ENCODE results near the gene GK. TPM values are rescaled to one million over a fixed set of nuclear protein-coding genes. Genes with fewer than 3 reads are reported as not detected.
A peak's percentile ranks its signal among the peaks of the same experiment; 100 is the strongest.

GK gene
- total RNA-seq, 1 experiment from 2014 or later = 7.5 TPM

DNA sequence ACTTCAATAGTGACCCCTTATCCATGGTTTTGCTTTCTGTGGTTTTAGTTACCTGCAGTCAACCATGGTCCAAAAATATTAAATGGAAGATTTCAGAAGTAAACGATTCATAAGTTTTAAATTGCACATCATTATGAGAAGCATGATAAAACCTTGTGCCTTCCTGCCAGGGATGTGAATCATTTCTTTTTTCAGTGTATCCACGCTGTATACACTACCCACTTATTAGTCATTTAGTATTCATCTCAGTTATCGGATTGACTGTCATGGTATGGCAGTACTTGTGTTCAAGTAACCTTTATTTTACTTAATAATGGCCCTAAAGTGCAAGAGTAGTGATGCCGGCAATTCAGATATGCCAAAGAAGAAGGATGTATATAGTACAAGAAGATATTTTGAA, 38.0 kb upstream of the GK start:
- no peaks in the 10 kb centered on the region for H3K36me3 Mint-ChIP-seq
- CTCF ChIA-PET = no interaction called here
- no peak overlapping the region for H3K4me3 Mint-ChIP-seq
- TF ChIP-seq ZNF671 (CRISPR knock-in tag; IDR thresholded peaks at IDR 0.05) = no peak
- no peak for TF ChIP-seq ZNF416 (CRISPR knock-in tag; IDR thresholded peaks at IDR 0.05)
- ATAC-seq (no peak), DNase-seq (ENCODE audit: low spot score) (no peak)
- H3K27ac Mint-ChIP-seq = no peak overlapping the region
- POLR2A ChIA-PET = no interaction called here
- H3K4me1 Mint-ChIP-seq = peaks cover 14% of the 10 kb centered on the region
- H3K9me3 Mint-ChIP-seq = 0 out of 2 replicates have a peak, but pooled peaks cover 7% of the 10 kb centered on the region
- H3K27me3 Mint-ChIP-seq (ENCODE audit: low read depth) = no peaks in the 10 kb centered on the region

DNA sequence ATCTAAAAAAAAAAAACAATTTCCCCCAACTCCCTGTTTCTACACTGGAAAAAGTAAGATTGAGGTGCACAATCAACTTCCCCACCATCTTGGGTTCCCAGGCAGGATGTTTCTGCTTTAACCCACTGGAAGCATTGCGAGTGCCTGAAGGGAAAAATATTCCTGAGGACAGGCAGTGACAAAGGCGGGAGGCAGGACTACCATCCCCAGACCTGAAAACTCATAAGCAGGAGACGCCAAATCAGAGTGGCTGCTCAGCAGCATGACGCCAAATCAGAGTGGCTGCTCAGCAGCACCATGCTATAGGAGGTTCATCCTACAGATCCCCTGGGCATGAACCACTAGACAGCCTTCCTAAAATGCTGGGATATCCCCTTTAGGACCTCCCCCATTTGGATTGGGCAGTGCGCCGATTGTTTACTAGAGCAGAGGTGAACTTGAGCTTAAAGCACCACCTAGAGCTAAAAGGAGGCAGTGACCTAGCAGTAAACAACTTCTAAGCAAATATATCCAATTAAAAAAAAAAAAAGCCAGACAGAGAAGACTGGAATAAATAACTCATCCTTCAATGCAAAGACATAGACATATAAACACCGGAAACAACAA, 35.0 kb upstream of the GK start:
- H3K4me1 Mint-ChIP-seq = peaks cover 10% of the 10 kb centered on the region
- POLR2A ChIA-PET = no interaction called here
- ATAC-seq (peak; percentile 94), DNase-seq (ENCODE audit: low spot score) (peak; percentile 16)
- peaks cover 8% of the 10 kb centered on the region for H3K36me3 Mint-ChIP-seq
- peaks cover 14% of the 10 kb centered on the region for H3K9me3 Mint-ChIP-seq
- no peak overlapping the region for H3K27ac Mint-ChIP-seq
- TF ChIP-seq NFATC4 (CRISPR knock-in tag; IDR thresholded peaks at IDR 0.05) (no peak), TEAD1 (CRISPR knock-in tag; IDR thresholded peaks at IDR 0.05) (no peak)
- CTCF ChIA-PET = interaction anchor here (0.9 to 1.3 kb wide), 3 partner anchors 17 to 94 kb away, joined by 3 to 6 read pairs (median 4); no protein-coding TSS in a partner anchor
- no peak overlapping the region for H3K4me3 Mint-ChIP-seq
- H3K27me3 Mint-ChIP-seq (ENCODE audit: low read depth) = no peaks in the 10 kb centered on the region

- H3K9me3 Mint-ChIP-seq = peaks cover 22% of the 10 kb centered on the region
- TF ChIP-seq SP1 (CRISPR knock-in tag; conservative IDR thresholded peaks at IDR 0.05) (no peak), HMGA2 (CRISPR knock-in tag; IDR thresholded peaks at IDR 0.05) (no peak), ZBTB21 (CRISPR knock-in tag; IDR thresholded peaks at IDR 0.05; ENCODE audit: borderline replicate concordance) (no peak), STAT6 (CRISPR knock-in tag; conservative IDR thresholded peaks at IDR 0.05; ENCODE audit: low read depth) (no peak), GABPB1 (CRISPR knock-in tag; IDR thresholded peaks at IDR 0.05) (no peak), CREM (CRISPR knock-in tag; IDR thresholded peaks at IDR 0.05) (no peak), GRHL2 (CRISPR knock-in tag; IDR thresholded peaks at IDR 0.05; ENCODE audit: insufficient replicate concordance, severe bottlenecking) (no peak), TEAD1 (CRISPR knock-in tag; IDR thresholded peaks at IDR 0.05) (no peak)
- TF ChIP-seq, protein P1, sequence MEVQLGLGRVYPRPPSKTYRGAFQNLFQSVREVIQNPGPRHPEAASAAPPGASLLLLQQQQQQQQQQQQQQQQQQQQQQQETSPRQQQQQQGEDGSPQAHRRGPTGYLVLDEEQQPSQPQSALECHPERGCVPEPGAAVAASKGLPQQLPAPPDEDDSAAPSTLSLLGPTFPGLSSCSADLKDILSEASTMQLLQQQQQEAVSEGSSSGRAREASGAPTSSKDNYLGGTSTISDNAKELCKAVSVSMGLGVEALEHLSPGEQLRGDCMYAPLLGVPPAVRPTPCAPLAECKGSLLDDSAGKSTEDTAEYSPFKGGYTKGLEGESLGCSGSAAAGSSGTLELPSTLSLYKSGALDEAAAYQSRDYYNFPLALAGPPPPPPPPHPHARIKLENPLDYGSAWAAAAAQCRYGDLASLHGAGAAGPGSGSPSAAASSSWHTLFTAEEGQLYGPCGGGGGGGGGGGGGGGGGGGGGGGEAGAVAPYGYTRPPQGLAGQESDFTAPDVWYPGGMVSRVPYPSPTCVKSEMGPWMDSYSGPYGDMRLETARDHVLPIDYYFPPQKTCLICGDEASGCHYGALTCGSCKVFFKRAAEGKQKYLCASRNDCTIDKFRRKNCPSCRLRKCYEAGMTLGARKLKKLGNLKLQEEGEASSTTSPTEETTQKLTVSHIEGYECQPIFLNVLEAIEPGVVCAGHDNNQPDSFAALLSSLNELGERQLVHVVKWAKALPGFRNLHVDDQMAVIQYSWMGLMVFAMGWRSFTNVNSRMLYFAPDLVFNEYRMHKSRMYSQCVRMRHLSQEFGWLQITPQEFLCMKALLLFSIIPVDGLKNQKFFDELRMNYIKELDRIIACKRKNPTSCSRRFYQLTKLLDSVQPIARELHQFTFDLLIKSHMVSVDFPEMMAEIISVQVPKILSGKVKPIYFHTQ (CRISPR knock-in tag; IDR thresholded peaks at IDR 0.05) = no peak
- TF ChIP-seq, protein P2, sequence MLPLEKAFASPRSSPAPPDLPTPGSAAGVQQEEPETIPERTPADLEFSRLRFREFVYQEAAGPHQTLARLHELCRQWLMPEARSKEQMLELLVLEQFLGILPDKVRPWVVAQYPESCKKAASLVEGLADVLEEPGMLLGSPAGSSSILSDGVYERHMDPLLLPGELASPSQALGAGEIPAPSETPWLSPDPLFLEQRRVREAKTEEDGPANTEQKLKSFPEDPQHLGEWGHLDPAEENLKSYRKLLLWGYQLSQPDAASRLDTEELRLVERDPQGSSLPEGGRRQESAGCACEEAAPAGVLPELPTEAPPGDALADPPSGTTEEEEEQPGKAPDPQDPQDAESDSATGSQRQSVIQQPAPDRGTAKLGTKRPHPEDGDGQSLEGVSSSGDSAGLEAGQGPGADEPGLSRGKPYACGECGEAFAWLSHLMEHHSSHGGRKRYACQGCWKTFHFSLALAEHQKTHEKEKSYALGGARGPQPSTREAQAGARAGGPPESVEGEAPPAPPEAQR (CRISPR knock-in tag; IDR thresholded peaks at IDR 0.05) = no peak
- TF ChIP-seq, protein P3, sequence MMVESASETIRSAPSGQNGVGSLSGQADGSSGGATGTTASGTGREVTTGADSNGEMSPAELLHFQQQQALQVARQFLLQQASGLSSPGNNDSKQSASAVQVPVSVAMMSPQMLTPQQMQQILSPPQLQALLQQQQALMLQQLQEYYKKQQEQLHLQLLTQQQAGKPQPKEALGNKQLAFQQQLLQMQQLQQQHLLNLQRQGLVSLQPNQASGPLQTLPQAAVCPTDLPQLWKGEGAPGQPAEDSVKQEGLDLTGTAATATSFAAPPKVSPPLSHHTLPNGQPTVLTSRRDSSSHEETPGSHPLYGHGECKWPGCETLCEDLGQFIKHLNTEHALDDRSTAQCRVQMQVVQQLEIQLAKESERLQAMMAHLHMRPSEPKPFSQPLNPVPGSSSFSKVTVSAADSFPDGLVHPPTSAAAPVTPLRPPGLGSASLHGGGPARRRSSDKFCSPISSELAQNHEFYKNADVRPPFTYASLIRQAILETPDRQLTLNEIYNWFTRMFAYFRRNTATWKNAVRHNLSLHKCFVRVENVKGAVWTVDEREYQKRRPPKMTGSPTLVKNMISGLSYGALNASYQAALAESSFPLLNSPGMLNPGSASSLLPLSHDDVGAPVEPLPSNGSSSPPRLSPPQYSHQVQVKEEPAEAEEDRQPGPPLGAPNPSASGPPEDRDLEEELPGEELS (CRISPR knock-in tag; IDR thresholded peaks at IDR 0.05) = no peak
- ATAC-seq = no peak
- no peak overlapping the region for H3K27ac Mint-ChIP-seq
- peaks cover 10% of the 10 kb centered on the region for H3K4me1 Mint-ChIP-seq
- H3K27me3 Mint-ChIP-seq (ENCODE audit: low read depth) = no peaks in the 10 kb centered on the region
- H3K4me3 Mint-ChIP-seq = no peak overlapping the region
- no peak for DNase-seq (ENCODE audit: low spot score)
- H3K36me3 Mint-ChIP-seq = peaks cover 8% of the 10 kb centered on the region
- ChIA-PET POLR2A (no interaction called here), CTCF (no interaction called here)
Measured at GRCh38 chrX:30620125-30620524, 33.1 kb upstream of the GK start.
